ENCODE results near the gene PRICKLE2. TPM values are rescaled to one million over a fixed set of nuclear protein-coding genes. Genes with fewer than 3 reads are reported as not detected.

The PRICKLE2 gene
- total RNA-seq, 1 donor from 2014 or later: 43.5 TPM

GRCh38 chr3:64166584-64167162, 58.6 kb downstream of the PRICKLE2 start:
- intact Hi-C loops (cut with DNase I): no loop called here
- Histone ChIP-seq H3K9me3 (no peaks in the 10 kb centered on the region), H3K27me3 (ENCODE audit: low read depth) (no peaks in the 10 kb centered on the region), H3K27ac (no peak overlapping the region), H3K4me1 (peaks cover 7% of the 10 kb centered on the region), H3K4me3 (no peak overlapping the region), H3K36me3 (no peaks in the 10 kb centered on the region)
- no peak for TF ChIP-seq CTCF (IDR thresholded peaks at IDR 0.05)
- no peak for DNase-seq
- no peak for ATAC-seq

GRCh38 chr3:64164349-64164748, 60.9 kb downstream of the PRICKLE2 start:
- no peaks in the 10 kb centered on the region for H3K27me3 ChIP-seq (ENCODE audit: low read depth)
- peaks cover 10% of the 10 kb centered on the region for H3K36me3 ChIP-seq
- H3K4me1 ChIP-seq: peaks cover 7% of the 10 kb centered on the region
- ATAC-seq (no peak), DNase-seq (no peak)
- no peak for TF ChIP-seq CTCF (IDR thresholded peaks at IDR 0.05)
- intact Hi-C loops (cut with DNase I): no loop called here
- H3K9me3 ChIP-seq: no peaks in the 10 kb centered on the region
- H3K27ac ChIP-seq: no peak overlapping the region
- no peak overlapping the region for H3K4me3 ChIP-seq

GRCh38 chr3:64163755-64164148, 61.5 kb downstream of the PRICKLE2 start:
- no peaks in the 10 kb centered on the region for H3K9me3 ChIP-seq
- H3K27me3 ChIP-seq (ENCODE audit: low read depth): no peaks in the 10 kb centered on the region
- DNase-seq (no peak), ATAC-seq (peak in 1 of 2 donors; percentile 66)
- TF ChIP-seq CTCF (IDR thresholded peaks at IDR 0.05): no peak
- H3K4me3 ChIP-seq: no peak overlapping the region
- intact Hi-C loops (cut with DNase I): no loop called here
- peaks cover 7% of the 10 kb centered on the region for H3K4me1 ChIP-seq
- peaks cover 16% of the 10 kb centered on the region for H3K36me3 ChIP-seq
- H3K27ac ChIP-seq: no peak overlapping the region

GRCh38 chr3:64163019-64163754, 62.1 kb downstream of the PRICKLE2 start:
- intact Hi-C loops (cut with DNase I): no loop called here
- Histone ChIP-seq H3K9me3 (no peaks in the 10 kb centered on the region), H3K27me3 (ENCODE audit: low read depth) (no peaks in the 10 kb centered on the region), H3K4me1 (peaks cover 7% of the 10 kb centered on the region), H3K27ac (no peak overlapping the region), H3K4me3 (no peak overlapping the region), H3K36me3 (peaks cover 21% of the 10 kb centered on the region)
- no peak for ATAC-seq
- DNase-seq: no peak
- no peak for TF ChIP-seq CTCF (IDR thresholded peaks at IDR 0.05)

GRCh38 chr3:64161481-64161952, 63.7 kb downstream of the PRICKLE2 start:
- H3K27me3 ChIP-seq (ENCODE audit: low read depth): no peaks in the 10 kb centered on the region
- no peak for DNase-seq
- TF ChIP-seq CTCF (IDR thresholded peaks at IDR 0.05): no peak
- peaks cover 31% of the 10 kb centered on the region for H3K36me3 ChIP-seq
- ATAC-seq: no peak
- H3K4me3 ChIP-seq: no peak overlapping the region
- peaks cover 7% of the 10 kb centered on the region for H3K4me1 ChIP-seq
- intact Hi-C loops (cut with DNase I): no loop called here
- H3K27ac ChIP-seq: no peak overlapping the region
- no peaks in the 10 kb centered on the region for H3K9me3 ChIP-seq
